Chondrocyte (in vitro differentiated cells): Measurements from ENCODE around the gene ZNF30. TPM values are rescaled to one million over a fixed set of nuclear protein-coding genes. Genes with fewer than 3 reads are reported as not detected.

Experiments
- DNase-seq: peaks from one replicate; pipeline ENCODE4 v3.0.0; 2021; ENCODE audit warnings: mixed read lengths, low spot score
- H3K27ac Mint-ChIP-seq: one replicate; pipeline ENCODE4 v1.8.0; 2021; ENCODE audit warnings: mild to moderate bottlenecking, moderate library complexity, mixed read lengths; ENCODE audit not compliant: unreplicated experiment
- H3K27me3 Mint-ChIP-seq: 2 replicates; pipeline ENCODE4 v1.8.0; 2021; ENCODE audit warnings: low read depth, mixed read lengths
- H3K36me3 Mint-ChIP-seq: 2 replicates; pipeline ENCODE4 v1.8.0; 2021; ENCODE audit warnings: low read depth, mixed read lengths
- H3K4me1 Mint-ChIP-seq: 2 replicates; pipeline ENCODE4 v1.8.0; 2021; ENCODE audit warnings: low read depth, mild to moderate bottlenecking, mixed read lengths
- H3K4me3 Mint-ChIP-seq: one replicate; pipeline ENCODE4 v1.8.0; 2021; ENCODE audit warnings: mild to moderate bottlenecking, moderate library complexity, mixed read lengths; ENCODE audit not compliant: unreplicated experiment
- H3K9me3 Mint-ChIP-seq: 2 replicates; pipeline ENCODE4 v1.8.0; 2021; ENCODE audit warnings: low read depth, mixed read lengths
- CTCF ChIP-seq: fragments of 200-600 bp; sonication (generic); IDR thresholded peaks from 2 replicates; pipeline ENCODE4 v1.5.0; 2021; ENCODE audit warnings: antibody characterized with exemption, mild to moderate bottlenecking, moderate library complexity
- total RNA-seq: library from RNA; stranded (reverse); gene quantifications from 3 replicates; pipeline ENCODE4 v1.2.1, GENCODE V29; 2021

Gene ZNF30
- total RNA-seq, 1 donor from 2014 or later, result 2.8 TPM

- H3K4me1 Mint-ChIP-seq, result peaks cover 17% of the 10 kb centered on the region
- peaks cover 44% of the 10 kb centered on the region for H3K36me3 Mint-ChIP-seq
- no peaks in the 10 kb centered on the region for H3K27me3 Mint-ChIP-seq
- DNase-seq, result no peak
- H3K4me3 Mint-ChIP-seq, result no peak overlapping the region
- H3K27ac Mint-ChIP-seq, result no peak overlapping the region
- no peak for TF ChIP-seq CTCF
- H3K9me3 Mint-ChIP-seq, result peaks cover 42% of the 10 kb centered on the region
Measured at GRCh38 chr19:34960940-34961679, 34.4 kb downstream of the ZNF30 start.

- DNase-seq, result no peak
- peaks cover 17% of the 10 kb centered on the region for H3K4me1 Mint-ChIP-seq
- peaks cover 37% of the 10 kb centered on the region for H3K36me3 Mint-ChIP-seq
- H3K27me3 Mint-ChIP-seq, result no peaks in the 10 kb centered on the region
- peak overlapping the region; percentile 84 for H3K4me3 Mint-ChIP-seq
- peaks cover 35% of the 10 kb centered on the region for H3K9me3 Mint-ChIP-seq
- TF ChIP-seq CTCF, result no peak
- no peak overlapping the region for H3K27ac Mint-ChIP-seq
Measured at GRCh38 chr19:34961775-34962686, 35.3 kb downstream of the ZNF30 start.

- Mint-ChIP-seq H3K27ac (peak overlapping the region; percentile 49), H3K4me1 (peaks cover 17% of the 10 kb centered on the region), H3K36me3 (peaks cover 30% of the 10 kb centered on the region), H3K27me3 (no peaks in the 10 kb centered on the region), H3K9me3 (peaks cover 31% of the 10 kb centered on the region), H3K4me3 (peak overlapping the region; percentile 84)
- TF ChIP-seq CTCF, result no peak
- DNase-seq, result no peak
Measured at GRCh38 chr19:34962687-34963572, 36.2 kb downstream of the ZNF30 start.

GRCh38 chr19:34963573-34964406 is 37.1 kb downstream of the ZNF30 start, which contains the start of gene ZNF792:
Gene ZNF792, minus strand, starts transcription at chr19:34964229. Its CDS starts 567 bp downstream, at chr19:34963662.
- Mint-ChIP-seq H3K36me3 (peaks cover 21% of the 10 kb centered on the region), H3K27me3 (peaks cover 4% of the 10 kb centered on the region), H3K9me3 (peaks cover 24% of the 10 kb centered on the region), H3K27ac (peak within 1 kb of the TSS; percentile 49), H3K4me3 (peak within 1 kb of the TSS; percentile 84), H3K4me1 (peaks cover 17% of the 10 kb centered on the region)
- peak; percentile 7 for TF ChIP-seq CTCF
- DNase-seq, result peak; percentile 92
